WTC11 (cell line): ENCODE results near the gene CACNA1C. TPM values are rescaled to one million over a fixed set of nuclear protein-coding genes. Genes with fewer than 3 reads are reported as not detected.

Source experiments
- ATAC-seq: fragments of 200-7000 bp; cut with Tn5 transposase; 2 replicates; pipeline ENCODE4 v1.10.0; 2021; ENCODE audit warnings: mild to moderate bottlenecking, moderate library complexity
- CTCF ChIA-PET: fragments of 300-600 bp; sonication (Branson Sonifier 250); formaldehyde crosslinking; loops from one replicate; lab custom pipeline; 2021; ENCODE audit warnings: antibody characterized with exemption; lab: Charles Lee
- POLR2A ChIA-PET: fragments of 350-600 bp; sonication (Branson Sonifier 250); formaldehyde crosslinking; loops from one replicate; lab custom pipeline; 2021; ENCODE audit warnings: antibody characterized with exemption; lab: Charles Lee
- DNase-seq: peaks from one replicate; pipeline ENCODE4 v3.0.0; 2021; ENCODE audit warnings: low spot score
- H3K27ac Mint-ChIP-seq: 2 replicates; pipeline ENCODE4 v1.8.0; 2021; ENCODE audit warnings: mixed read lengths
- H3K27me3 Mint-ChIP-seq: 2 replicates; pipeline ENCODE4 v1.8.0; 2021; ENCODE audit warnings: low read depth, mild to moderate bottlenecking, moderate library complexity, mixed read lengths
- H3K36me3 Mint-ChIP-seq: 2 replicates; pipeline ENCODE4 v1.8.0; 2021; ENCODE audit warnings: mixed read lengths
- H3K4me1 Mint-ChIP-seq: 2 replicates; pipeline ENCODE4 v1.8.0; 2022; ENCODE audit warnings: mixed read lengths
- H3K4me3 Mint-ChIP-seq: 2 replicates; pipeline ENCODE4 v1.8.0; 2021; ENCODE audit warnings: mild to moderate bottlenecking, moderate library complexity, mixed read lengths
- H3K9me3 Mint-ChIP-seq: 2 replicates; pipeline ENCODE4 v1.8.0; 2021; ENCODE audit warnings: mixed read lengths
- ARID4B ChIP-seq: sonication (generic); formaldehyde crosslinking; IDR thresholded peaks from 2 replicates; pipeline ENCODE4 v1.8.0; 2023; ENCODE audit warnings: missing genetic modification reagents, mild to moderate bottlenecking, borderline replicate concordance
- ESRRA ChIP-seq: sonication (generic); formaldehyde crosslinking; IDR thresholded peaks from 2 replicates; pipeline ENCODE4 v1.8.1; 2022; ENCODE audit warnings: mild to moderate bottlenecking, missing genetic modification reagents, borderline replicate concordance
- HMGXB4 ChIP-seq: sonication (generic); formaldehyde crosslinking; IDR thresholded peaks from 2 replicates; pipeline ENCODE4 v1.8.1; 2023; ENCODE audit warnings: mild to moderate bottlenecking, moderate library complexity, missing genetic modification reagents
- MAX ChIP-seq: sonication (generic); formaldehyde crosslinking; IDR thresholded peaks from 2 replicates; pipeline ENCODE4 v1.8.0; 2022; ENCODE audit warnings: mild to moderate bottlenecking, missing genetic modification reagents
- MXD4 ChIP-seq: fragments of 250-450 bp; sonication (Bioruptor Pico); IDR thresholded peaks from 2 replicates; pipeline ENCODE4 v1.8.0; 2021; ENCODE audit warnings: mild to moderate bottlenecking, moderate library complexity, borderline replicate concordance
- NFE2L1 ChIP-seq: sonication (generic); formaldehyde crosslinking; IDR thresholded peaks from 2 replicates; pipeline ENCODE4 v1.8.1; 2023; ENCODE audit warnings: missing genetic modification reagents
- PREB ChIP-seq: sonication (generic); formaldehyde crosslinking; IDR thresholded peaks from 2 replicates; pipeline ENCODE4 v1.8.1; 2022; ENCODE audit warnings: mild to moderate bottlenecking, missing genetic modification reagents, moderate library complexity, borderline replicate concordance
- RORB ChIP-seq: fragments of 250-450 bp; sonication (Bioruptor Pico); IDR thresholded peaks from 2 replicates; pipeline ENCODE4 v1.9.0; 2021; ENCODE audit warnings: mild to moderate bottlenecking
- SOX15 ChIP-seq: fragments of 250-450 bp; sonication (Bioruptor Pico); IDR thresholded peaks from 2 replicates; pipeline ENCODE4 v1.9.0; 2021; ENCODE audit warnings: mild to moderate bottlenecking
- SP1 ChIP-seq: sonication (generic); formaldehyde crosslinking; conservative IDR thresholded peaks from 2 replicates; pipeline ENCODE4 v1.8.1; 2022; ENCODE audit warnings: missing genetic modification reagents
- TCF7 ChIP-seq: sonication (generic); formaldehyde crosslinking; IDR thresholded peaks from 2 replicates; pipeline ENCODE4 v1.8.0; 2022; ENCODE audit warnings: mild to moderate bottlenecking, low read depth, missing genetic modification reagents, moderate library complexity
- ZNF121 ChIP-seq: sonication (generic); formaldehyde crosslinking; IDR thresholded peaks from 2 replicates; pipeline ENCODE4 v1.8.0; 2023; ENCODE audit warnings: missing genetic modification reagents
- ZNF138 ChIP-seq: sonication (generic); formaldehyde crosslinking; conservative IDR thresholded peaks from 2 replicates; pipeline ENCODE4 v1.8.1; 2022; ENCODE audit warnings: mild to moderate bottlenecking, moderate library complexity, missing genetic modification reagents
- ZNF317 ChIP-seq: sonication (generic); formaldehyde crosslinking; IDR thresholded peaks from 2 replicates; pipeline ENCODE4 v1.8.1; 2023; ENCODE audit warnings: low read depth, mild to moderate bottlenecking, moderate library complexity, missing genetic modification reagents, borderline replicate concordance
- total RNA-seq: library from RNA; stranded (reverse); gene quantifications from 3 replicates; pipeline ENCODE4 v1.2.3, GENCODE V29; 2021

Gene CACNA1C
- total RNA-seq, 1 experiment from 2014 or later = 1.7 TPM

GRCh38 chr12:2481951-2482350 lies 429.2 kb downstream of the CACNA1C start (continued):
- TF ChIP-seq HMGXB4 (CRISPR knock-in tag) (no peak), MXD4 (CRISPR knock-in tag) (no peak), RORB (CRISPR knock-in tag) (no peak), PREB (CRISPR knock-in tag) (no peak)

GRCh38 chr12:2482938-2483660 lies 430.3 kb downstream of the CACNA1C start:
- ChIA-PET POLR2A (no interaction called here), CTCF (no interaction called here)
- no peak for ATAC-seq
- Mint-ChIP-seq H3K27me3 (no peaks in the 10 kb centered on the region), H3K9me3 (peaks cover 11% of the 10 kb centered on the region), H3K4me1 (no peaks in the 10 kb centered on the region), H3K27ac (no peak overlapping the region), H3K4me3 (no peak overlapping the region), H3K36me3 (no peaks in the 10 kb centered on the region)
- DNase-seq = no peak
- TF ChIP-seq ARID4B (CRISPR knock-in tag) (no peak), ESRRA (CRISPR knock-in tag) (no peak), NFE2L1 (CRISPR knock-in tag) (no peak), ZNF121 (CRISPR knock-in tag) (no peak), ZNF138 (CRISPR knock-in tag) (no peak), TCF7 (CRISPR knock-in tag) (no peak), SP1 (CRISPR knock-in tag) (no peak), ZNF317 (CRISPR knock-in tag) (no peak), MAX (CRISPR knock-in tag) (no peak), SOX15 (CRISPR knock-in tag) (no peak), HMGXB4 (CRISPR knock-in tag) (no peak)
